ENCODE measurements around the gene SUMO3.

GRCh38 chr21:44779417-44780136, 38.3 kb downstream of the SUMO3 start:
- TF ChIP-seq CTCF (conservative IDR thresholded peaks at IDR 0.05; ENCODE audit: low read length) (no peak), EZH2phosphoT487 (IDR thresholded peaks at IDR 0.05; ENCODE audit: borderline replicate concordance, low read depth, low read length) (no peak)
